Keratinocyte (primary cell): Measurements from ENCODE around the gene ERGIC1.

Experiments
- CTCF ChIP-seq, 3 experiments: IDR thresholded peaks in 1 of 3; conservative IDR thresholded peaks in 1 of 3; optimal IDR thresholded peaks in 1 of 3; 2 replicates in 2 of 3; 3 replicates in 1 of 3; pipeline versions ENCODE3 to v1.5.1; 2011; ENCODE audit warnings: low read length in 3 of 3, mild to moderate bottlenecking in 3 of 3, moderate library complexity in 2 of 3, control low read depth in 1 of 3, inconsistent platforms in 1 of 3; ENCODE audit not compliant: insufficient read depth in 2 of 3; ENCODE audit errors: extremely low read depth in 1 of 3
- EZH2 ChIP-seq: IDR thresholded peaks from one replicate; pipeline ENCODE4 v1.6.1; 2012; ENCODE audit warnings: inconsistent platforms, mild to moderate bottlenecking, low read length, moderate library complexity

DNA sequence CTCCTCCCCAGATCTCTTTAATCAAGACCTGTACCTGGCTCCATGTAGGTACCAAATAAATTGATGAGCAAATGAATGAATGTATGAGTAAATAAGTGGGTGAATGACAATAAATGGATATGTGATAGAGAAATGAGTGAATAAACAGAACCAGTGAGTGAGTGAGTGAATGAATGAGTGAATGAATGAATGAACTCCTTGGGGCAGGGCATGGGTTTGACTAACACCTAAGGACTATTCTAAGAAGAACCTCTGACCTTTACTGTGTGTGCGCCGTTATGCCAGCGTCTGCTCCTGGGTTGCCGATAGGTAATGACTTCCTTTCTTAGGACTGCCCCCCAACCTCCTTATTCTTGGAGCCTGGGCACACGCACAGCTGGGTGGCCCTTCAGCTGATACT is 123.4 kb downstream of the ERGIC1 start:
- TF ChIP-seq CTCF (optimal IDR thresholded peaks at IDR 0.05 in 1 of 3, IDR thresholded peaks at IDR 0.05 in 1 of 3, conservative IDR thresholded peaks at IDR 0.05 in 1 of 3; ENCODE audit: extremely low read depth in 1 of 3, insufficient read depth in 2 of 3, low read length in 3 of 3) (no peak), EZH2 (no peak)
